GM15510 (cell line): ENCODE results near the gene B4GALT2.

Source experiments
- POLR2A ChIP-seq: IDR thresholded peaks from 3 replicates; pipeline ENCODE4 v1.6.1; 2011; ENCODE audit warnings: borderline replicate concordance; ENCODE audit not compliant: insufficient read length; ENCODE audit errors: extremely low read depth

The B4GALT2 gene

GRCh38 chr1:43938383-43938782 lies 40.6 kb upstream of the B4GALT2 start:
- no peak for TF ChIP-seq POLR2A

- TF ChIP-seq POLR2A, result no peak
Measured at GRCh38 chr1:43938892-43939587, 40.0 kb upstream of the B4GALT2 start.

- no peak for TF ChIP-seq POLR2A
Measured at GRCh38 chr1:43942411-43942810, 36.6 kb upstream of the B4GALT2 start.

GRCh38 chr1:43944860-43945259 lies 34.1 kb upstream of the B4GALT2 start:
- no peak for TF ChIP-seq POLR2A

GRCh38 chr1:43945674-43946235 lies 33.3 kb upstream of the B4GALT2 start:
- no peak for TF ChIP-seq POLR2A

GRCh38 chr1:43946236-43947060 lies 32.6 kb upstream of the B4GALT2 start, which contains the start of gene IPO13:
IPO13 (plus strand) TSS chr1:43946950; CDS start chr1:43947601, 651 bp downstream.
- peak; percentile 92 for TF ChIP-seq POLR2A

- no peak for TF ChIP-seq POLR2A
Measured at GRCh38 chr1:43947061-43947873, 31.7 kb upstream of the B4GALT2 start.

GRCh38 chr1:43947874-43948437 lies 31.1 kb upstream of the B4GALT2 start:
- no peak for TF ChIP-seq POLR2A

- TF ChIP-seq POLR2A, result no peak
Measured at GRCh38 chr1:43949678-43950077, 29.3 kb upstream of the B4GALT2 start.

GRCh38 chr1:43951021-43951985 lies 27.7 kb upstream of the B4GALT2 start:
- TF ChIP-seq POLR2A, result no peak

GRCh38 chr1:43952731-43953346 lies 26.2 kb upstream of the B4GALT2 start:
- no peak for TF ChIP-seq POLR2A

- TF ChIP-seq POLR2A, result no peak
Measured at GRCh38 chr1:43953361-43953760, 25.6 kb upstream of the B4GALT2 start.

- no peak for TF ChIP-seq POLR2A
Measured at GRCh38 chr1:43954036-43954435, 25.0 kb upstream of the B4GALT2 start.
